OCI-LY3 (cell line): ENCODE measurements around the gene ANKRD31.
A peak's percentile ranks its signal among the peaks of the same experiment; 100 is the strongest.

Source experiments
- H2AFZ ChIP-seq: fragments of 200-600, 300-600 bp; shearing (Covaris generic); 2 replicates; pipeline ENCODE4 v1.6.0; 2014; ENCODE audit warnings: antibody characterized with exemption, low read depth, low read length
- H3K27ac ChIP-seq: fragments of 200-600, 300-600 bp; sonication (generic); 2 replicates; pipeline ENCODE4 v1.5.1; 2014; ENCODE audit warnings: mild to moderate bottlenecking, low read length, moderate library complexity, mixed read lengths
- H3K27me3 ChIP-seq: fragments of 200-600, 300-600 bp; sonication (generic); 2 replicates; pipeline ENCODE4 v1.6.1; 2014; ENCODE audit warnings: low read depth, low read length, mixed read lengths
- H3K36me3 ChIP-seq: fragments of 200-600, 300-600 bp; sonication (generic); replicated peaks from 2 replicates; pipeline ENCODE3; 2014; ENCODE audit warnings: low read depth, low read length, mixed read lengths
- H3K4me1 ChIP-seq: fragments of 300-600, 200-600 bp; sonication (generic); 2 replicates; pipeline ENCODE4 v1.6.1; 2014; ENCODE audit warnings: low read length, mixed read lengths
- H3K4me2 ChIP-seq: fragments of 200-600, 300-600 bp; sonication (generic); 2 replicates; pipeline ENCODE4 v1.6.1; 2014; ENCODE audit warnings: low read length, mixed read lengths
- H3K4me3 ChIP-seq: fragments of 300-600, 200-600 bp; sonication (generic); 2 replicates; pipeline ENCODE4 v1.5.1; 2014; ENCODE audit warnings: antibody characterized with exemption, mild to moderate bottlenecking, low read length, moderate library complexity
- H3K79me2 ChIP-seq: fragments of 300-600, 200-600 bp; shearing (Covaris generic); 2 replicates; pipeline ENCODE4 v1.6.1; 2014; ENCODE audit warnings: mild to moderate bottlenecking, low read length, mixed read lengths
- H3K9ac ChIP-seq: fragments of 300-600, 200-600 bp; shearing (Covaris generic); 2 replicates; pipeline ENCODE4 v1.6.0; 2014; ENCODE audit warnings: mild to moderate bottlenecking, low read length, moderate library complexity
- H3K9me3 ChIP-seq: fragments of 200-600, 300-600 bp; shearing (Covaris generic); 2 replicates; pipeline ENCODE4 v1.6.1; 2014; ENCODE audit warnings: low read length, mixed read lengths; ENCODE audit not compliant: insufficient read depth
- H4K20me1 ChIP-seq: fragments of 200-600, 300-600 bp; sonication (generic); 2 replicates; pipeline ENCODE4 v1.6.1; 2016; ENCODE audit warnings: low read length, mixed read lengths; ENCODE audit not compliant: insufficient read depth
- EZH2phosphoT487 ChIP-seq: fragments of 200-600 bp; shearing (Covaris generic); IDR thresholded peaks from 2 replicates; pipeline ENCODE4 v1.6.1; 2018; ENCODE audit warnings: antibody characterized with exemption, mixed run types, low read depth
- TF ChIP-seq, protein P1 (sequence below): fragments of 200-600, 300-600 bp; sonication (generic); IDR thresholded peaks from 2 replicates; pipeline ENCODE4 v1.5.1; 2014; ENCODE audit warnings: antibody characterized with exemption, low read length, low read depth

The ANKRD31 gene

DNA sequence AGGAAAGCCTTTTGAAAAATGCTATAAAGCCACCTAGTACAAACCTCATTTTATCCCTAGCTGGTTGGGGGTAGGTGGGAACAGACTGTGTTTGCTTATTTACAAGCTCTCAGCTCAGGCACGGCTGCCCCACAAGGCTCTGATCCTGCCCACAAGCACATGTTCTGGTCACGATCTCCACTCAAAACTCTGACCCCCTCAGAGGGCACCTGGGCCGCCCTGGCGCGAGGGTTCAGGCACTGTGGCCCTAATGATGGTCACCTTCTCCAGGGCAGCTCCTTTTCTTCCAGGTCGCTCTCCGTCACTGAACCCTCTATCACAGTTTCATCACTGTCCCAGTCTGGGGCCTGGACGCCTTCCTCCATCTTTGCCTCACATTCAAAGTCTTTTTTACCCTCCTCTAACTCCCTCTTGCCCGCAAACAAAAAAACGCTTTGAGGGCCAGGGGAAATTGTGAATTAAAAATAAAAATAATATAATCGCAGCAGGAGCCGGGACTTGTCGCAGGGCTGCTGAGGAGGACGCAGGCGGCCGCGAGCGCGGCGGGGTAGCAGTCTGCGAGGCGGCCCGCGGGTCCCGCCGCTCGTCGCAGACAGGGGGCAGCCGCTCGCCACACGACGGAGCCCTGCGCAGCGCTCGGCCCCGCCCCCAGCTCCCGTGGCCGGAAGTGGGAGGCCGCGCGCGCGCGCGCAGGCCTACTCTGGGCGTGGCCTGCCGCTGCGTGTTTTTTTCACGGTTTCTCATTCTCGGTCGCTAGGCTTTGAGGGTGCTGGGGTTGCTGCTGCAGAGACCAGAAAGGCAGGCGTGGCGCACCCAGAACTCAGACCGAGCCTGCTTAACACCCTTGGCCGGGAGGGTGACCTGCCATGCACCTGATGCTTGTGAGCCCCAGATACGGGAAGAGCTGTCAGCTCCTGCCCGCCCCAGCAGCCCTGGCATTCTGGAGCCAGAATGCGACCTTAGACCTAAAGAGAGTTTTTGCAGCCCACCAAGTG lies at the start of gene ANKRD31:
Gene ANKRD31, minus strand, starts transcription at position 557 of the 995 bp plus-strand sequence. Its CDS starts 192 bp downstream, at position 365.
- Histone ChIP-seq H2AFZ (peak within 1 kb of the TSS; percentile 94), H4K20me1 (no peaks in the 10 kb centered on the region), H3K36me3 (no peaks in the 10 kb centered on the region), H3K27ac (peak within 1 kb of the TSS; percentile 35), H3K9ac (peak within 1 kb of the TSS; percentile 87), H3K27me3 (no peaks in the 10 kb centered on the region), H3K4me1 (peaks cover 10% of the 10 kb centered on the region), H3K4me3 (peak within 1 kb of the TSS; percentile 81), H3K79me2 (no peaks in the 10 kb centered on the region), H3K4me2 (peak within 1 kb of the TSS; percentile 94), H3K9me3 (no peaks in the 10 kb centered on the region)
- no peak for TF ChIP-seq EZH2phosphoT487
- TF ChIP-seq, protein P1, sequence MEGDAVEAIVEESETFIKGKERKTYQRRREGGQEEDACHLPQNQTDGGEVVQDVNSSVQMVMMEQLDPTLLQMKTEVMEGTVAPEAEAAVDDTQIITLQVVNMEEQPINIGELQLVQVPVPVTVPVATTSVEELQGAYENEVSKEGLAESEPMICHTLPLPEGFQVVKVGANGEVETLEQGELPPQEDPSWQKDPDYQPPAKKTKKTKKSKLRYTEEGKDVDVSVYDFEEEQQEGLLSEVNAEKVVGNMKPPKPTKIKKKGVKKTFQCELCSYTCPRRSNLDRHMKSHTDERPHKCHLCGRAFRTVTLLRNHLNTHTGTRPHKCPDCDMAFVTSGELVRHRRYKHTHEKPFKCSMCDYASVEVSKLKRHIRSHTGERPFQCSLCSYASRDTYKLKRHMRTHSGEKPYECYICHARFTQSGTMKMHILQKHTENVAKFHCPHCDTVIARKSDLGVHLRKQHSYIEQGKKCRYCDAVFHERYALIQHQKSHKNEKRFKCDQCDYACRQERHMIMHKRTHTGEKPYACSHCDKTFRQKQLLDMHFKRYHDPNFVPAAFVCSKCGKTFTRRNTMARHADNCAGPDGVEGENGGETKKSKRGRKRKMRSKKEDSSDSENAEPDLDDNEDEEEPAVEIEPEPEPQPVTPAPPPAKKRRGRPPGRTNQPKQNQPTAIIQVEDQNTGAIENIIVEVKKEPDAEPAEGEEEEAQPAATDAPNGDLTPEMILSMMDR = peak; percentile 58

DNA sequence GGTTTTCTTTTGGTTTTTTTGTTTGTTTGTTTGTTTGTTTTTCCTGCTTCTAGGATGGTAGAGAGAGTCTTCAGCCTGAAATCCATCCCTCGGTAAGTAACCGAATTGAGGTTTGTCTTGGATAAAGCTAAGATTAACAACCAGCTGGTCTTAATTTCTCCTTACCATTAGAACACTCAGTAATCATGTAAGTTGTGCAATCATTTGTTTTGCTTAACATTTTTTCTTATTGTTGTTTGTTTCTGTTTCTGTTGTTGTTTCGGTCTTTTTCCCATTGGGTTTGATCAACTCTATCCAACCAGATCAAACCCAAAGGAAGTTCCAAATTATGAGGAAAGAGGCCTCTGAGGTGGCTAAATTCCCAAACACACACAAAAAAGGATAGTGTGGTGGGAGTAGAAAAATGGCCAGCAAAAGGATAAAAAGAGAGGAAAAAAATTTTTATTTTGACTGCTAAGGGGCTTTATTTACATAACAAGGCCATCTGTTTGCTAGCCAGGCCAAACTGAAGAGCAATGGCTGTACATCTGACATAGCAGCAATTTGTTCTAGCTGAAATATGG lies 49.6 kb upstream of the ANKRD31 start:
- Histone ChIP-seq H3K27ac (no peak overlapping the region), H3K27me3 (no peaks in the 10 kb centered on the region), H3K4me3 (no peak overlapping the region), H3K9me3 (no peaks in the 10 kb centered on the region), H3K4me1 (no peaks in the 10 kb centered on the region), H3K4me2 (no peak overlapping the region), H3K36me3 (no peaks in the 10 kb centered on the region), H2AFZ (no peak overlapping the region), H3K79me2 (no peaks in the 10 kb centered on the region), H4K20me1 (no peaks in the 10 kb centered on the region), H3K9ac (no peak overlapping the region)
- TF ChIP-seq, protein P1 = no peak
- TF ChIP-seq EZH2phosphoT487 = no peak

DNA sequence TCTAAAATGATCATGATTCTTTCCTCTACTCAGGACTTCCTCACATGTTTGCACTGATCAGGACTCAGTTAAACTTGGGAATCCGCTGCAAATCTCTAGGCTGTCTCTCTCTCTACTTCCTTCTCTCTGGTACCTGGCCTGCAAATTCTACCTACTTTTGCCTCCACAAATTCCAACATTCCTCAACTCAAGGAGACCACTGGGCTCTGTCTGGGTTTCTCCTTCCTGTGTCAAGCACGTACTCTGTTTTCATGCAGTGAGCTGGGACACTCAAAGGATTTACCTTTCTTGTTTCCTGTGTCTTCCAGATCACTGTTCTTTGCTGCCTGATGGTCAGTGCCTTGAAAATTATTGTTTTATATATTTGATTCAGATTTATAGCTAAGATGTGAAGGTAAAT lies 45.9 kb upstream of the ANKRD31 start:
- no peaks in the 10 kb centered on the region for H3K27me3 ChIP-seq
- H3K27ac ChIP-seq = no peak overlapping the region
- H3K36me3 ChIP-seq = no peaks in the 10 kb centered on the region
- H2AFZ ChIP-seq = no peak overlapping the region
- no peak overlapping the region for H3K9ac ChIP-seq
- no peaks in the 10 kb centered on the region for H3K79me2 ChIP-seq
- TF ChIP-seq, protein P1 = no peak
- TF ChIP-seq EZH2phosphoT487 = no peak
- no peak overlapping the region for H3K4me2 ChIP-seq
- H3K4me3 ChIP-seq = no peak overlapping the region
- H3K9me3 ChIP-seq = no peaks in the 10 kb centered on the region
- no peaks in the 10 kb centered on the region for H3K4me1 ChIP-seq
- no peaks in the 10 kb centered on the region for H4K20me1 ChIP-seq
